Non-pigmented ciliary epithelial cell (primary cell): Measurements from ENCODE around the gene TNS3.
A peak's percentile ranks its signal among the peaks of the same experiment; 100 is the strongest.

Experiments used
- DNase-seq: peaks from one replicate; pipeline ENCODE4 v3.0.0-alpha.2; 2010; ENCODE audit warnings: low read depth

Gene TNS3

GRCh38 chr7:47249361-47249760, 332.6 kb downstream of the TNS3 start:
- no peak for DNase-seq

- no peak for DNase-seq
Observed at GRCh38 chr7:47248797-47249196, 333.1 kb downstream of the TNS3 start.

GRCh38 chr7:47247132-47247531, 334.8 kb downstream of the TNS3 start:
- no peak for DNase-seq

GRCh38 chr7:47244692-47245091, 337.2 kb downstream of the TNS3 start:
- DNase-seq = no peak

- DNase-seq = no peak
Observed at GRCh38 chr7:47241112-47242065, 340.5 kb downstream of the TNS3 start.

- DNase-seq = no peak
Observed at GRCh38 chr7:47239931-47240421, 341.9 kb downstream of the TNS3 start.

GRCh38 chr7:47239034-47239433, 342.9 kb downstream of the TNS3 start:
- DNase-seq = no peak

GRCh38 chr7:47236480-47237129, 345.3 kb downstream of the TNS3 start:
- DNase-seq = no peak

- no peak for DNase-seq
Observed at GRCh38 chr7:47233996-47234395, 347.9 kb downstream of the TNS3 start.

- no peak for DNase-seq
Observed at GRCh38 chr7:47232751-47233412, 349.0 kb downstream of the TNS3 start.

GRCh38 chr7:47231627-47232026, 350.3 kb downstream of the TNS3 start:
- no peak for DNase-seq

GRCh38 chr7:47231032-47231431, 350.9 kb downstream of the TNS3 start:
- DNase-seq = no peak

GRCh38 chr7:47228386-47229014, 353.4 kb downstream of the TNS3 start:
- no peak for DNase-seq

- peak; percentile 38 for DNase-seq
Observed at GRCh38 chr7:47227762-47228177, 354.1 kb downstream of the TNS3 start.

- no peak for DNase-seq
Observed at GRCh38 chr7:47226696-47227095, 355.2 kb downstream of the TNS3 start.

- no peak for DNase-seq
Observed at GRCh38 chr7:47225387-47226131, 356.4 kb downstream of the TNS3 start.
